WTC11 (cell line): Measurements from ENCODE around the gene HMGB4.

Experiments used
- CREB1 ChIP-seq: sonication (generic); formaldehyde crosslinking; IDR thresholded peaks from 2 replicates; pipeline ENCODE4 v1.8.0; 2023; ENCODE audit warnings: mild to moderate bottlenecking, missing genetic modification reagents
- JUN ChIP-seq: sonication (generic); formaldehyde crosslinking; IDR thresholded peaks from 2 replicates; pipeline ENCODE4 v1.8.0; 2023; ENCODE audit warnings: mild to moderate bottlenecking, missing genetic modification reagents
- MLX ChIP-seq: sonication (generic); formaldehyde crosslinking; IDR thresholded peaks from 2 replicates; pipeline ENCODE4 v1.8.1; 2023; ENCODE audit warnings: mild to moderate bottlenecking, missing genetic modification reagents, moderate library complexity
- MYBL2 ChIP-seq: sonication (generic); formaldehyde crosslinking; IDR thresholded peaks from 2 replicates; pipeline ENCODE4 v1.8.1; 2023; ENCODE audit warnings: mild to moderate bottlenecking, moderate library complexity, missing genetic modification reagents
- USF2 ChIP-seq: sonication (generic); formaldehyde crosslinking; IDR thresholded peaks from 2 replicates; pipeline ENCODE4 v1.8.1; 2023; ENCODE audit warnings: mild to moderate bottlenecking, missing genetic modification reagents, moderate library complexity
- ZNF532 ChIP-seq: fragments of 250-450 bp; sonication (Bioruptor Pico); IDR thresholded peaks from 2 replicates; pipeline ENCODE4 v1.9.0; 2021; ENCODE audit warnings: mild to moderate bottlenecking, borderline replicate concordance
- TF ChIP-seq, protein P1 (sequence below): fragments of 200-600 bp; IDR thresholded peaks from 2 replicates; pipeline ENCODE4 v1.8.0; 2022; ENCODE audit warnings: antibody characterized with exemption
- TF ChIP-seq, protein P2 (sequence below): sonication (generic); formaldehyde crosslinking; IDR thresholded peaks from 2 replicates; pipeline ENCODE4 v1.8.0; 2022; ENCODE audit warnings: mild to moderate bottlenecking, missing genetic modification reagents

DNA sequence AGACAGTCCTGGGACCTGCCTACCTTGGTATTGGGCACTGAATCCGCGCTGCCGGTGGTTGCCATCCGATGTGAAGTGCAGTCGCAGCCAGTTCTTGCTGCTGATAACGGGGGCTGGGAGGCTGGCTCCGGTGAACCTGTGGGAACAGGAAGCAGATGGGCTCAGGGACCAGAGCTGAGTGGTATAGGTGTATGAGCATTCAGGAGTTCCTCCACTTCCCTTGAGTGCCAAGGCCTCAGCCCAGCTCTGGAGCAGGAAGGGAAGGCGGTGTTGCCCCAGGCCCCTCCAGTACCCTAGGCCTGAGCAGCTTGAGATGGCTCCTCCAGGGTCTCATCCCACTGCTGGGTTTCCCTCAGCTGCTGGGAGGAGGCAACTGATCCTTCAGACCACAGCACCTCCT lies 17.0 kb upstream of the HMGB4 start:
- TF ChIP-seq USF2: no peak
- TF ChIP-seq ZNF532 (CRISPR knock-in tag): no peak
- TF ChIP-seq JUN (CRISPR knock-in tag): no peak
- no peak for TF ChIP-seq MYBL2 (CRISPR knock-in tag)
- TF ChIP-seq, protein P1, sequence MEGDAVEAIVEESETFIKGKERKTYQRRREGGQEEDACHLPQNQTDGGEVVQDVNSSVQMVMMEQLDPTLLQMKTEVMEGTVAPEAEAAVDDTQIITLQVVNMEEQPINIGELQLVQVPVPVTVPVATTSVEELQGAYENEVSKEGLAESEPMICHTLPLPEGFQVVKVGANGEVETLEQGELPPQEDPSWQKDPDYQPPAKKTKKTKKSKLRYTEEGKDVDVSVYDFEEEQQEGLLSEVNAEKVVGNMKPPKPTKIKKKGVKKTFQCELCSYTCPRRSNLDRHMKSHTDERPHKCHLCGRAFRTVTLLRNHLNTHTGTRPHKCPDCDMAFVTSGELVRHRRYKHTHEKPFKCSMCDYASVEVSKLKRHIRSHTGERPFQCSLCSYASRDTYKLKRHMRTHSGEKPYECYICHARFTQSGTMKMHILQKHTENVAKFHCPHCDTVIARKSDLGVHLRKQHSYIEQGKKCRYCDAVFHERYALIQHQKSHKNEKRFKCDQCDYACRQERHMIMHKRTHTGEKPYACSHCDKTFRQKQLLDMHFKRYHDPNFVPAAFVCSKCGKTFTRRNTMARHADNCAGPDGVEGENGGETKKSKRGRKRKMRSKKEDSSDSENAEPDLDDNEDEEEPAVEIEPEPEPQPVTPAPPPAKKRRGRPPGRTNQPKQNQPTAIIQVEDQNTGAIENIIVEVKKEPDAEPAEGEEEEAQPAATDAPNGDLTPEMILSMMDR: no peak
- TF ChIP-seq, protein P2, sequence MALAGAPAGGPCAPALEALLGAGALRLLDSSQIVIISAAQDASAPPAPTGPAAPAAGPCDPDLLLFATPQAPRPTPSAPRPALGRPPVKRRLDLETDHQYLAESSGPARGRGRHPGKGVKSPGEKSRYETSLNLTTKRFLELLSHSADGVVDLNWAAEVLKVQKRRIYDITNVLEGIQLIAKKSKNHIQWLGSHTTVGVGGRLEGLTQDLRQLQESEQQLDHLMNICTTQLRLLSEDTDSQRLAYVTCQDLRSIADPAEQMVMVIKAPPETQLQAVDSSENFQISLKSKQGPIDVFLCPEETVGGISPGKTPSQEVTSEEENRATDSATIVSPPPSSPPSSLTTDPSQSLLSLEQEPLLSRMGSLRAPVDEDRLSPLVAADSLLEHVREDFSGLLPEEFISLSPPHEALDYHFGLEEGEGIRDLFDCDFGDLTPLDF (CRISPR knock-in tag): no peak
- no peak for TF ChIP-seq MLX (CRISPR knock-in tag)
- TF ChIP-seq CREB1: no peak
